Stimulated activated CD8-positive, alpha-beta memory T cell treated with anti-CD3 and anti-CD28 coated beads, Interleukin-15, amount 100 ng/mL, for 24 hours (primary cell): Measurements from ENCODE around the gene METTL24.

Source experiments
- DNase-seq: peaks from one replicate; pipeline ENCODE4 v3.0.0-alpha.2; 2020; ENCODE audit warnings: low read depth

Gene METTL24

DNA sequence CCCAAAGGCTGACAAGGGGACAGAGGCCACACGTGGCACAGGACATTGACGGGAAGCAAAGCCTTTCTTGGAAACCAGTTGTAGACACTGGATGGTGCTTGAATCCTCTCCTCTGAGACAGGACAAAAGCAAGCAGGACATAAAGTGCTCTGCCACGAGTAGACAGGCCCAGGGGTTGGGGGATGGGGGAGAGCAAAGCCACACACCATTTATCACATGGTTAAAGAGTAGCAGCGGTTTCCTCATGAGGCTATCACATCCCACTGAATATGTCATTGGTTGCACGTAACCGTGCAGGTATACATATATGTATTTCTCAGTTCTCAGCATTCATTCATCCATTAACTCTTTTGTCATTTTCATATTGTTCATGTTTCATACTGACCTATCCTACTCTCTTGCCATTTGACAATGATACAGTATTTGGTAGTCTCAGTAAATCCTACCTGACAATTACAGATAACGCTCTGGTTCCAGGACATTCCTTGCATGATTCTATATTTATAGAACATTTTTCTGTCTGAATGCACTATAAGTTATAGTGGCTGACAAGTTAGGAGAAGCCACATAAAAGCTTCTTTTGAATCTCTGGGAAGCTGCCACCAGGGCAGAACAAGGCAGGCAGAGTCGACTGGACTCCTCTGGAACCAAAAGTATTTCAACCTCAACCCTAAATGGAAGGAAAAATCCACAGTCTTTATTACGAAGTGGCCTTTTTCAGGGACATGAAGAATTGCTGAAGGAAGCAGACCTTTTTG, 23.5 kb downstream of the METTL24 start:
- DNase-seq = no peak

DNA sequence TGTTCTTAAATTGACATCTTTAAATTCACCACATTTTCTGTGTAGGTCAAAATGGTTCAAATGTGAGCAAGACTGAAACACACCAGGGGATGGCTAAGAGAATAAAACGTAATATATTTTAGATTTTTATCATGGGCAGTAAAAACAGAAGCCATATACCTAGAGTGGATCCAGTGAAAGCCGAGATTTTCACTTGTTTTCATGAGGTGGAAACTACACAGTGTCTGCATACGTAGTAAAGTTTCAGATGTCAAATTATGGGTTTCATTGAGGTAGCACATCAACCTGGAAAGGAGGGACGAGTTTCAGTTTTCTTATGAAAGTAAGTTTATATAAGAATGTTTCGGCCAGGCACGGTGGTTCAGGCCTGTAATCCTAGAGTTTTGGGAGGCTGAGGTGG, 25.9 kb downstream of the METTL24 start:
- DNase-seq = no peak

DNA sequence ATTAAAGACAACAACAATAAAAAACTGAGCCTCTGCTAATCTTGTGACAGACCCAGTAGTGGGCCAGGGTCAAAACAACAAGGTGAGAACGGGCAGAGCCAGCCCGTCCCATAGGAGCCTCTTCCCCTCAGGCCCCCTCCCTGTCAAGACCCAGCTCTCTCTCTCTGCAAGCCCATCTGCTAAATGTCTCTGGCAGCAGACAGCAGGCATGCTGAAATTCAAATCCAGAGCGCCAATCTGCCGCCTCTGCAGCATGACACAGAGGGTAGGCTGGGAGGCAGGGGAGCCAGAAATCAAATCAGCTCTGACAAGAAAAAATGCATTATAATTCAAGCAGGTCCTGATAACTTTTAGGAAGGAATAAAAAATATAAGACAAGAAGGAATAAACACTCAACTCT, 26.3 kb downstream of the METTL24 start:
- no peak for DNase-seq

DNA sequence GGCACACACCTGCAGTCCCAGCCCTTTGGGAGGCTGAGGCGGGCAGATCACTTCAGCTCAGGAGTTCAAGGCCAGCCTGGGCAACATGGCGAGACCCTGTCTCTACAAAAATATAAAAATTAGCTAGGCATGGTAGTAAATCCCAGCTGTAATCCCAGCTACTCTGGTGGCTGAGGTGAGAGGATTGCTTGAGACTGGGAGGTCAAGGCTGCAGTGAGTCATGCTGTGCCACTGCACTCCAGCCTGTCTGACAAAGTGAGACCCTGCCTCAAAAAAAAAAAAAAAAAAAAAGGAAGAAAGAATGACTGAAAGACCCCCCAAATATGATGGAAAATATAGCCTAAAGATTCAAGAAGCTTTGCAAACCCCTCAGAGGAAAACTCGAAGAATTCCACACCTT, 26.8 kb downstream of the METTL24 start:
- DNase-seq = no peak

DNA sequence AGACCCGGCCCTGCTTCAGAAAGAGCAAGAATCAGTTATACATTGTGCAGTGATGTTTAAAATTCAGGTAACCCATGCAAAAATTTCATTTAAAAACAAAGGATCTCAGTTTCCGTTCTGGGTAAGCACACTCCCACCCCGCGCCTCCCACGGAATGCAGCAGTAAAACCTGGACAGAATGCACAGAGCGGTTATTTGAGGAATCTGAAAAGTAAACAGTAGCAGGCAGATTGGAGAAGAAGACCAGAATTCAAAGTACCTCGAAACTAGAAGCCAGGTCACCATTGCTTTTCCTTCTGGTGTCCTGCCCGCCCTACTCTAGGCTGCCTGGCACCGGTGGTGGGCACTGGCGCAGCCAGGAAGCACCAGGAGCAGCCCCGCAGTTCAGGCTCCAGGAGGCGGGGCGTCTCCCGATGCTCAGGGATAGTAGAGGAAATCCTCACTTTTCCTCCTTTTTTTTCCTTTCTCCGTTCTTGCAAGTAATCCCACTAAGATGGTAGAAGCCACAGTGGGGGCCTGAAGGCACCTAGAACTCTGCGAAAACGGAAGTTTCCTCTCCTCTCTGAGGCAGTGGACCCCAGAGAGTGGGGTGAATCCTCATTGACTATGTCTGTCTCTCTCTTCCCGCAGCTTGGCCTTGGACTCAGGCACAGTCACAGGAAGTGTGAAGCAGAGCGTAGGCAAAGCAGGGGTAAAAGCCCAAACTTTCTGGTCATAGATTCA, 28.3 kb downstream of the METTL24 start:
- no peak for DNase-seq

DNA sequence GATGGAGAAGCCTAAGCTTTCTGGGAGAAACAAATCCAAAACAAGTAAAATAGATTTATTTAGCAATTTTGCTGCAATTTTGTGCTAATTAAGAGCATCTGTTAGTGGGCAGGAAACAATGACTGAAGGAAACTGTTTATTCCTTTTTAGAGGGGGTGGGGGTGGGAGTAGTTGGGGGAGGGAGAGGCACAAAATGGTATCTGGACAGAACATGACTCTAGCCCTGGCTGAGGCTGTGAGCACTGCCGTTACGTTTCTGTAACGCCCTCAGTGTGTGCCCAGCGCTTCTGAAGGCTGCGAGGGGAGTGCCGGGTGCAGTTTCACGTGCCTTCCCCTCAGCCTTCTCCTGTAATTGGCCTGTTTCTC, 28.8 kb downstream of the METTL24 start:
- DNase-seq = no peak

DNA sequence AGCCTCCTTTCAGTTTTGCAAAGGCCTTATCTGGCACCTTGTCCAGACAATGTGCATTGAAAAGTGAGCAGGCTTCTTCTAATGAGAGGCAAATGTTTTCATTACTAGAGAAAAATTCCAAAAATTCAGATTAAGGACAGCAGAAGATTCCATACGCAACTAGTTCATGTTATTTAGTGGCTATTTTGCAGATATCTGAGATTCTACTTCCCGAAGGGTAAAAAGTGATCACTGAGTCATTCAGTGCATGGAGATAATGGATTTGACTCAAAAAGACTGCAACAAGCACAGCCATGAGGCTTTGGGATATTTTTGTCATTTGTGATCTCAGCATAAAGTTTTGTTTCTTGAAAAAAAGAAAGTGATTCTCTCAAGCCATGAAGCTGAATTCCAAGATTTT, 29.9 kb downstream of the METTL24 start:
- DNase-seq = no peak

DNA sequence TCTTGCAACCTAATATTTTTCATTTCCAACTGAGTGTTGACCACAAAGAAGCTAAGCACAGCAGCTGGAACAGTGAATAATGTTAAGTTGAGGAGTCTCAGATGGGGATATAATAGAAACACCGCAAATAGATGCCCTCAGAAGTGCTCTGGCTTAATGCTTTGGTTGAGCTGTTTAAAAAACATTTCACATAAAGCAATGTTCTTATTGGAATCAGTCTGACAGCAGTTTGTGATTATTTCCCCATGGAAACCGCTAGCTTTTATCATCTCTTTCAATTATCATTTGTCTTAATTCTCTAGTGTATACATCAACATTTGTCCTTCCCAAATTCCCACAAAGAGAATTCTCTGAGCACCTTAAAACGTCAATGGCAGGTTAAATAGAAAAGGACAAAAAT, 30.8 kb downstream of the METTL24 start:
- no peak for DNase-seq

DNA sequence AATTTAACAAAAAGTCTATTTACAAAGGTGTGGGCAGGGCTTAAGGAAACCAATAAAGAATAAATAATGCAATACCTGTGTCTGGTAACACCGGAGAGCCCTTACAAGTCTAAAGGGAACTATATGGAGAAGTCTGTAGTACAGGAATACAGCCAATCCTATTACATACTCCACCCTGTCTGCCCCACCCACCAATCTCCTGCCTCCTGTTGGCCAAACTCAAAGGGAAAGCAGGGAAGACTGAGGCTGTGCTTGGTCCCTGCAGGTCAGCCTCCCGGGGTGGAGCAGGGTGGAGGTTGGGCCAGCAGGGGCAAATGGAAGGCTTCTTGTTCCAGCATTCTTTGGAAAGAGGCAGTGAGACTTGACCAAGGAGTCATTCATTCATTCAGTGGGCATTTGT, 31.5 kb downstream of the METTL24 start:
- no peak for DNase-seq

DNA sequence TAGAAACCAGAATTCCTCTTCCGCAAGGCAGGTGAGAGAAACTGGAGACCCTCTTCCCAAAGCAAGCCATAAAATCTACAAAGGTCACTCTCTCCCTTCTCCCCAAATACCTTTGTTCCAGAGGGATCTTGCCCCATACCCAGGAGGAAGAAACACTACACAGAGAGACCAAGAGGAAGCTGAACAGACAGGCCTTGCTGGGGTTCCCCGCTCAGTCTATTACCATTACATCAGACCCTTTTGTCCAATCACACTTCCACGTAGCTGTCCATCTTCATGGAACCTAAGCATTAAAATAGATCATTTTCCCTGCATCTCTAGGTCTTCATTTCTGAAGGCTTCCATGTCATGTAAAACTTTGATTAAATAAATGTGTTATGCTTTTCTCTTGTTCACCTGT, 32.1 kb downstream of the METTL24 start:
- DNase-seq = no peak

DNA sequence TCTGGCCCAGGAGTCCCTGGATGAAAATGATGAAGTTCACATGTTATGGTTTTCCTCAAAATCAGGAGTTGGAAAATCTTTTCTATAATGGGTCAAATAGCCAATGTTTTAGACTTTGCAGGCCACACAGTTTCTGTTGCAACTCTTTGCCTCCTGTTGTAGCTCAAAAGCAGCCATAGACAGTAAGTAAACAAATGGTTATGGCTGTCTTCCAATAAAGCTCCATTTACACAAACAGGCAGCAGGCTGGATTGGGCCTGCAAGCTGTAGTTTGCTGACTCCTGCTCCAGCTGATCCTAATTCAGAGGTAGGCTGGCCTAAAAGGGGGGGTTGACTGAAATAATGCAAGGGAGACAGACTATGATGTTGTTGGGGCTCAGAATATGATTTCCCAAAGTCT, 33.0 kb downstream of the METTL24 start:
- DNase-seq = no peak

DNA sequence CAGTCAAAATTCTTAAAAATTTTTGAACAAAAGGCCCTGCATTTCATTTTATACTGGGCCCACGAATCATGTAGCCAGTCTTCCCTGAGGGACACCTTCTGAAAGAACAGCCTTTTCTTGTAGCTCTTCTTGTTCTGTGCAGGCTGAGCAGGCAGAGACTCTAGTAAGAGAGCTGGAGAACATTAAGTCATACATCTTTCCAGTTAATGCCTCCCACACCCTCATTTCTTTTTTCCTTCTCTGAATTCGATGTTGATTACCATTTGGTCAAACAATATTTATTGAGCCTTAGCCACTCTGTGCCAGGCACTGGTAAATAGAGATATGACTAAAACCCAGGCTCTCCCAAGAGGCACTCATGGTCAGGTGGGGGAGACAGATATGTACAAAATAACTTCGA, 33.6 kb downstream of the METTL24 start:
- no peak for DNase-seq

DNA sequence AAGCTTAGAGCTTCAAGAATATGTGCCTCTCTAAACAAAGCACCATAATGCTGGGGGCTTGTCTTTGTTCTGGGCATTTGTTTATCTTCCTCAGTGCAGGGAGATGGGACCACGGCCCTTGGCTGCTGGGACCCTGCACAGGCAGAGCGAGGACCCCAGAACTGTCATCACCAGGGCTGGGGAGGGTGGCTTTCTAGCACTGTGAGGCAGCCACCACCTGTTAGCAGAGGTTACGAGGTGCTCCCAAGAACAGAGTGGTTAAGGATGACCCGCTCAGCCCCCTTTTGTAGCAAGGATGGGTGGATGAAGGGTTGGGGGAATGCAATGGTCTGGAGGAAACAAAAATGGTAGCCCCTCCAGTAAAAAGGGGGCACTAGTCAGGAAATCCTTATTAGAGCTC, 34.9 kb downstream of the METTL24 start:
- DNase-seq = no peak

DNA sequence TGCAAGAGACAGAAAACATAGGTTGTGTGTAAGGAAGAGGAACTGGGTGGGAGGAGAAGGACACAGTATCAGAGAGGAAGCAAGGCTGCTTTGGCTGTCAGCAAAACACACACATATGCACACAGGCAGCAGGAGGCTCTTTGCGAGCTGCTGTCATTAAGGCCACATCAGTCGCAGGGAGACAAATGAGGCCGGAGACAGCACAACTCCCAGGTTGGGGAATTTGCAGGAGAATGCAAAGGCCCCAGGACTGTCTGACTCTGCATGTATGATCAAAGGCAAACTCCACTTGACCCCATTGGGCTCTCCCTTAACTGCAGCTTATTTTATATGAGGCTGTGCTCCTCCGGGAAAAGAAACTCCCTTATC, 35.3 kb downstream of the METTL24 start:
- DNase-seq = no peak

DNA sequence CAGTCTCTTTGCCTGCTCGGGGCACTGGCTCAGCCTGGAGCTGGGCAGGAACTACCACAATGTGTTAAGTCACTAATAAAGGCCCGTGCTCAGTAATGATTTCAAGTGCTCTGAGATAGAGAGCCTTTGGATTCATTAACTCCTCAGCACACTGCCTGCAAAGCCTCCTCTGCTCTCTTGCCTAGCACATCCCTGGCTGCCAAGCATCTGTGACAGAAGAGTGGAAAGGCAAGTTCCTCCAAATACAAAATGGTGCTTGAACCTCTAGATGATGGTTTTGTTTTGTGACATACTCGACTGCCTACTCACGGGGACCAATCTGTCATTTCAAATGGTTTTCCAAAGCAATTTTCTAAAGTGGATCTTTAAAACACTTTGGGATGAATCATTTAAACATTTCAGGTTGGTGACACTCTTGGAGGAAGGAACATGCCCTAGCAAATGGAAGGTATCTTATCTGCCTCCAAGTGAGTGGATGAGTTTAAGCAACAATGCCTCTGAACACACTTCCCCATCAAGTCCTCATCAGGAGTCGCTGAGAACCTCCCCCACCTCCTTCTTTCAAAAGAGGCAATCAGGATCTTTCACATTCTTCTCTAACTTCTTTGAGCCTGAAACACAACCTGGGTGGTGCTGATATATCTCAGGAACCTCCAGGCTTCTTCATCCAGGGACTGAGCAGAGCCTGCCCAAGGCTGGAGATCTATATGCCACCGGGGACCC, 35.8 kb downstream of the METTL24 start:
- DNase-seq = no peak

DNA sequence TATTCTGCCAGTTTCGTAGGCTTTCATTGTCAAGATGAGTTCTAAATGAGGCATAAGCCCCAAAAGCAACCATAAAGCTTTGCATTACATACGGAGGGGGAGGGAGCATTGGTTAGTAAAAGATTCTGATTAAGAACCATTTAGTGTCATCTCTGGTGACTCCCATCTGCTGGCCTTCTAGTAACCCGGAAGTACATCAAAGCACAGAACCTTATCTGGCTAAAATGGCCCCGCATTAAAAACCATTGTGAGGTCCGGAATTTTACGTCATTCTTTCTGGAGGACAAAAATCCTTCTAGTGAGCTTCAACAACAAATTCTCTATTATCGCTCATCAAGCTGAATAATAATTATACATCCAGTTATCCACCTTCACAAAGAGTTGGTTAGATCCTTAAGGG, 37.8 kb downstream of the METTL24 start:
- DNase-seq = no peak

DNA sequence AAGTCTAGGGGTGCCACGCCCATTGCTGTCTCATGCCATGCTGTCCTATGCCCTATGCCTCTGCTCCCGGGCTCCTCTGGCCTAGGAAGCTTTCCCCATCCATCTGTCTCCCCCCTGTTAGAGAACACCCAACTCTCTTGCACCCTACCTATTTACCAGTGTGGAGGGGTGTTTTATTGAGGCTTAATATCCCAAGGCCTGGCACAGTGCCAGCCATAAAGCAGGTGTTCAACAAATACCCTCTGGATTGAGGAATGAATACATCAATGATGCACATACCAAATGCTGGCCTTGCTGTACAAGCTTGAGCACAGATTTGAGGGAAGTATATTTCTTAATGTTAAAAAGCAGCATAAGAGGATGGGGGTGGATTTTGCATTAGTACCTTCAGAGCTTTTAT, 38.3 kb downstream of the METTL24 start:
- DNase-seq = no peak

DNA sequence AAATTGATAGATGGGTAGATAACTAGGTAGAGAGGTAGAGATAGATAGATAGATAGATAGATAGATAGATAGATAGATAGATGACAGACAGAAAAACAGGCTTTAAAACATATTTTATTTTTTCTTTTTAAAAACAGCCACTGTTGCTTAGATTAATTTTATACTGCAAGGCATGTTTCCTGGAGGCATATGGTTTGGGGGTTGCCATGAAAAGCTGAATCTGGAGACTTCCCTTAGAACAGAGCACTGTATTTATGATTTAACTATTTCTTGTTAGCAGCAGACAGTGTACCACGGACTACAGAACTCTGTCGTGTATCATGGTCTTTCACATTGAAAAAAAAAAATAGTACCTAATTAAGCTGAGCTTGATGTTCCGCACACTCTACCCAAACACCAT, 38.8 kb downstream of the METTL24 start:
- DNase-seq = no peak

DNA sequence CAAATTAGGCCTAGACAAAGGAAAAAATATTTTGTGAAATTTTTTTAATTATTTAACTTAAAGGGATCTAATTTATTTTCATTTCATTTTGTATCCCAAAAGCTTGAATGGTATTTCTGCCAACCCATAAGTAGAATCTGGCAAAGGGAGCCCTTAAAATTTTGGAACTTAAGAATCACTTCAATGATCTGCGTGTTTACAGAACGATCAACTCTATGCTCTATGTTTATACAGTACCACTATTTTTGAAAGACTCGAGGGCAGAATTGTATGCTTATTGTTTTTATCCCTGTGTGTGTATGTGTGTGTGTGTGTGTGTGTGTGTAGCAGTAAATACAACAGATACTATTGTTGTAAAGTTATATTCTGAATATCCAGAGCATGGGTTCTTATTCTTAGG, 39.2 kb downstream of the METTL24 start:
- DNase-seq = no peak

DNA sequence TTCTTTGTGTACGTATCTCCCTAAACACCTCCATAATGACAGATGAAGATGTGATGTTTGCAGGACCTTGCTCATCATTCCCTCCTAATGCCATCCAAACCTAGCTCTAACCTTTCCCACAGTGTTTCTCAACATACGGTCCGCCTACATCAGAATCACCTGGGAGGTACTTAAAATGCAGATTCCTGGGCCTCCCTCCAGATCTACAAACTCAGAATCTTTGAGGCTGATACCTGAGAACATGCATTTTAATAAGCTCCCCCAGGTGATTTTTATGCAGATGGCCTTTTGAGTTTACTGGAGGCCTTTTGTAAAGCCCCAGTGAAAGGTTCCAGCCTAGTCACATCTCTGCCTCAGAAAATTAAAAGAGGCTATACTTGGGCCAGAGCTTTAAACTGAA, 40.5 kb downstream of the METTL24 start:
- DNase-seq = no peak

DNA sequence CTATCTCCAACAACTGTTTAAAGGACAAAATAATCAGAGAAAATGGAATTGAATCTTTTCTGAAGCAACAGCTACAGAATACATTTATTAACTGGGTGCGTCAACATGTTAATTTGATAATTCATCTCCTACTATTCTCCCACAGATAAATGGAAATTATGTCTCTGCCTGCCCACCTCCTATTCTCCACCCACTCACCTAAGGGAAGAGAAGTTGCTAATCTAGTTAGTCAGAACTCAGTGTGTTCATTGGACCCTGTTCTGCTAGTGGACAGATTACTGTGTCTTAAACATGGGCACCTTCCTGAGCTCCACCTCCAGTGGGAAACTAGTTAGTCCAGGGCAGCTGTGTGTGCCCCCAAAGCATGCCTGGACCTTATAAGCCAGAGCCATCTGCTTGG, 41.0 kb downstream of the METTL24 start:
- no peak for DNase-seq

DNA sequence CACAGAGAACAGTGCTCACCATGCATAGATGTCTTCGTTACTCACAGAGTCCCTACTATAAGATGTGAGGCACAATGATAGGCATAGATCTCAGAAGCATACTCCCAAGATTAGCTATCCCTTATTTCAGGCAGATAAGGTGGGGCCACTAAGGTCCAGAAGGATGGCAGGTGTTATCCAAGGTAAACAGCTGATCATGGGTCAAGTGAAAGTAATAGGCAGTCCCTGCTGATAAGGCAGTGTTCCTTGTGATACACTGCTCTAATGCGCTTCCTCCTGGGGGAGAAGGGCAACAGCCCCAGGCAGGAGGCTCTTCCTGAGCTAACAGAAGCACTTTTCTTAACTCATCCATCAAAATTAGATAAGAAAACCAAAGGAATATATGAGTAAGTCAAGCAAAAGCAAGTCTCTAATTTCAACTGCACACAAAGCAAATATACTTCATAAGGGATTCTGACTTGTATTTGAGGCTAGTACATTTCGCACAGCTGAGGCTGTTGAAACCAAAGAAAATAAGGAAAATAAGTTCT, 42.2 kb downstream of the METTL24 start:
- DNase-seq = no peak

DNA sequence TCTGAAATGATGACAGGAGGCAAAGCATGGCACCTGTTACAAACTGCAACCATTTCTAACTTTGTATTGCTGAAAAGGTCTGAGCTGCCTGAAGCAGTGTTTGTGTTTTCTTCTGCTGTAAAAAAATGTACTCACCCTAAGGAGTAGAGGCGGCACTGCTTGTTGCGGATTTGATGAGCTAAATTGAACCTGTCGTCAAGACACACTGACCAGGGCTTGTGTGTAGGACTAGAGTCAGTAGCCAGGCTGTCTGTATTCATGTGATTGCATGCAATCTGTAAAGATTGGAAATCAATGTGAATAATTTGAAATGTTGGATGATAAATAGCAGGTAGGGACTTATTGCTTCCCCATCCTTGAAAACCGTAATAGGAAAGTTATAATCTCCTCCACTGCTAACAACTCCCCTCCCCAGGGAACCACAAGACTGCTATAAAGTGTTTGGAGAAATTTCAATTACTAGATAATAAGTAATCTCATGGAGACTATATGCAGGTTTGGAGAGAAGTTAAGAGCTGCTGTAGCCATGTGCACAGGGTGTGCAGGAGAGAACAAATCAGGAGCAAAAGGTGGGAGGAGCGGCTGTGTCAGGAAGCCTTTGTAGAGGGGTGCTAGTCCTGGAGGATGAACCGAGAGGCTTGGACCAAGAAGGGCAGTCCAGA, 42.8 kb downstream of the METTL24 start:
- DNase-seq = no peak
